Tongue (tissue), 2 donors: Measurements from ENCODE around the gene NAT14. TPM values are rescaled to one million over a fixed set of nuclear protein-coding genes. Genes with fewer than 3 reads are reported as not detected.
"Not testable (repeated sequence)": the region's sequence is repeated elsewhere in the genome, so short reads cannot be mapped to it uniquely, and the experiment has no call there.

Experiments
- DNase-seq: peaks from one replicate; pipeline ENCODE4 v3.0.0-alpha.2; 2015
- total RNA-seq: library from RNA; depleted of rRNA; stranded (reverse); fragments of >200 nt; gene quantifications from one replicate; pipeline ENCODE4 v1.2.3, GENCODE V29; 2014

Gene NAT14, protein sequence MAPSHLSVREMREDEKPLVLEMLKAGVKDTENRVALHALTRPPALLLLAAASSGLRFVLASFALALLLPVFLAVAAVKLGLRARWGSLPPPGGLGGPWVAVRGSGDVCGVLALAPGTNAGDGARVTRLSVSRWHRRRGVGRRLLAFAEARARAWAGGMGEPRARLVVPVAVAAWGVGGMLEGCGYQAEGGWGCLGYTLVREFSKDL
- total RNA-seq: 12.0 TPM

DNA sequence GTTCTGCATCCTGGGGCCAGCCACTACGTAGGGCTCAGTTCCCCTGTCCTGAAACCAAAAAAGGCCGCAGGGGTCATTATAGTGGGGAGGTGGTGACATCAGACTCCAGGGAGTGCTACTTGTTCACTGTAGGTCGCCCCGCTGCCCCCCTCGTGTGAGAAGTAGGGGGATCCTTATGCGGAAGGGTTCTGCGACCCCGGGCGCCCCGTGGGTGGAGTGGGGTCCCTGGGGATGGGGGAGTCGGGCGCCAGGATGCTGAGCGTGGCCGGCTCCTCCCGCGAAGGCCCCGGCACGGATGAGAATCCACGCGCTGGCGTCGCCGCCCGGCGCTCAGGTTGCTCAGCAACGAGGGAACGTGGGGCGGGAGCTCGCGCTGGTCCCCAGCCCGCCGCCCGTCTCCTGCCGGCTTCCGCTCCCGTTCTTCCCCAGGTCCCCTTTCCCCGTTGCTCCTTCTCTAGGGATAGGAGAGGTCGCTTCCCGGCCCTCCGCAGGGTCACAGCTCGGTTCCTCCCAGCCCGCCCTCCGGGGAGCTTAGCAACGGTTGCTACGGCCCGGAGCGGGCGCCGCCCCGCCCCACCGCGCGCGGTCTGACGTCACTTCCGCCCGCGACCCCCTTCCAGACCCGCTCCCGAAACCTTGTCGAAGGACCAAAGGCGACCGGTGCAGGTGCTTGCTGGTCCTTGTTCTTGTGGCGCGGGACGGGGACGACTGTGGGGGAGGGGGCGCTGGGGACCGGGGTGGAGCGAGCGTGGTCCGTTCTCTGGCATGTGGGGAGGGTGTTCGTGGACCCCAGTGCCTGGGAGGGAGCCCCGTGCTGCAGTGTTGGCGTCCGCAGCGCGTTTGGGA, at the start of gene NAT14:
Gene NAT14 (plus strand): TSS at position 596 of the 846 bp plus-strand sequence. CDS start 521 bp downstream, outside the sequence.
- DNase-seq: peak; percentile 86

DNA sequence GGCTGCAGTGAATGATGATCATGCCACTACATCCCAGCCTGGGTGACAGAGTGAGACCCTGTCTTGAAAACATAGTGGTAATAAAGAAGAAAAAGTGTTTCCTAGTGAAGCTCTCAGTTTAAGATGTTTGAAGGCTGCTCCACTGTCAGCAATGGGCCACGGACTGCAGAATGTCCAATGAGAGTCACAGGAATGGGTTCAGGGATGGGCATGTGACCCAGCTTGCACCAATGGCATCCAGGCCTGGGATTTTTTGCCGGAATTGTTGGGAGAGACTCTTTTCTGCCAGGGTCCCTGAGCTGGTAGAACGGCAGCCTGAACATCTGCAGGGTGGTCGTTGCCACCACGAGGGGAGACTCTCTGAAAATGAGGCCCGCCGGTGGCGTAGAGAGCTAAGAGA, 48.1 kb upstream of the NAT14 start:
- DNase-seq: no peak

DNA sequence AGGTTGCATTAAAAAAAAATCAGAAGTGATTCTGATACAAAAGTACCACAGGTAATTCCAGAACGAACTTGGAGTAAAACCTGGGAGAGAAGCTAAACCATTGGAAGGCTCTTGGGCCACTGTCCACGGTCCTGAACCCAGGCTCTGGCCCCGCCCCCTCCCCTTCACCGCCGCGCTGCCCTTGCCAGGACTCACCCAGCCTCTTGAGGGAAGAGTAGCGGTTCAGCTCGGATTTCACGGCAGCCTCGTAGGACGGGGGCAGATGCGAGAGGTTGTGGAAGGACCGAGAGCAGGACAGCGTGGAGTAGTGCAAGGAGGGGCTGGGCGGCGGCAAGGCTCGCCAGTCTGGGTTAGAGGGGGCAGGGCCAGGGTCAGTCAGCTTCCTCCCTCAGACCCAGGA, 47.6 kb upstream of the NAT14 start:
- peak; percentile 86 for DNase-seq

DNA sequence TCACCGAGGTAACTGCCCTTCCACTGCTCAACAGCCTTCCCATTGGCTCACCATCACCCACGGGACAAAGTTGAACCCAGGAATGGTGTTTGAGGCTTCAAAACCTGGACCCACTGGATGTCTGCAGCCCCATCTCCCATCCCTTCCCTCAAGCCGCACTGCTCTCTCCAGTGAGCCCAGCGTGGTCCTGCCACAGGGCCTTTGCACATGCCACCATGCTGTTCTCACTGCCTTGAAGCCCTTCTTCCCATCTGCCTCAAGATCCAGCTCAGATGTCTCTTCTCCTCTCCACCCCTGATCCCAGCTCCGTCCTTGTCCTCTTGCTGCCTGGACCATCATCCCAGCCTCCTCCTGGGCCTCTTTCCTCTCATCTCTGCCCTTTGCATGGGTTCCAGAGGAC, 45.9 kb upstream of the NAT14 start:
- no peak for DNase-seq

- DNase-seq: no peak
These were observed 44.4 kb upstream of the NAT14 start for GRCh38 chr19:55440411-55441105.

DNA sequence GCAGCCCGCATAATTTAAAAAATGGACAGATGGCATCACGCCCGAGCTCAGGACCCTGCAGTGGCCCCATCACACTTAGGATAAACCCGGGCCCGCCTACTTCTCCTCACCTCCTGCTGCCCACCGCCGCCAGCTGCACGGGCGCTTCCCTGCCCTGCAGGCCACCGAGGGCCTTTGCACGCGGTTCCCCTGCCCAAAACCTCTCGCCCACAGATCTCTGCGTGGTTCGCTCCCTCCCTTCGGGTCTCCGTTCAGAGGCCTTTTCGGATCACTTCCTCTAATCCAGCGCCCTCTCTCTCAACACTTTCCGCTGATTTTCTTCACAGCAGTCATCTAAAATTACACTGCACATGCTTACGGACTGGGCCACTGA, 43.7 kb upstream of the NAT14 start:
- DNase-seq: no peak

DNA sequence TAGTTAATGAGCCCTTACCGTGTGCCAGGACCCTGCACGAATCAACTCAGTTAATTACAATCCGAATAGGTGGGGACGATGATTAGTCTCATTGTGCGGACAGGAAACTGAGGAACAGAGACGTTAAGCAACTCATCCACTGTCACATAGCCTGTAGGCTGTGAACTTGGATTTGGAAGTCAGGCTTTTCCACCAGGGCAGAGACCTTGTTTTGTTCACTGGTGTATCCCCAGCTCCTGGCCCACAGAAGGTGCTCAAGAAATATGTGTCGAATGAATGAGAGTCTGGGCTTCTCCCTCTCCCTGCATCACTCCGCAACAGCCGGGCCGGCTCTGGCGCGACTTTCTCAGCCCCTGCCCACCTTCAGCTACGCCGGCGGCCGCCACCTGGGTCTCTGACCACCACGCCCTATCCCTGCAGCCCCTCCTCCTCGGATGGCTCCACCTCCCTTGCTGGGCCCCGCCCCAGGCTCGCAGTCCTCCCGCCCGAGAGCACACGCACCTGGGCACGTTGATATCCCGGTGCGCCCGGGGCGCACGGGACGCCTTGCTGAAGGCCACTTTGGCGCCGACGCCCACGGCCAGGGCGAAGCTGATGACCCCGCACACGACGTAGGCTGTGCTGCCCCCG, 43.2 kb upstream of the NAT14 start:
- DNase-seq: no peak

DNA sequence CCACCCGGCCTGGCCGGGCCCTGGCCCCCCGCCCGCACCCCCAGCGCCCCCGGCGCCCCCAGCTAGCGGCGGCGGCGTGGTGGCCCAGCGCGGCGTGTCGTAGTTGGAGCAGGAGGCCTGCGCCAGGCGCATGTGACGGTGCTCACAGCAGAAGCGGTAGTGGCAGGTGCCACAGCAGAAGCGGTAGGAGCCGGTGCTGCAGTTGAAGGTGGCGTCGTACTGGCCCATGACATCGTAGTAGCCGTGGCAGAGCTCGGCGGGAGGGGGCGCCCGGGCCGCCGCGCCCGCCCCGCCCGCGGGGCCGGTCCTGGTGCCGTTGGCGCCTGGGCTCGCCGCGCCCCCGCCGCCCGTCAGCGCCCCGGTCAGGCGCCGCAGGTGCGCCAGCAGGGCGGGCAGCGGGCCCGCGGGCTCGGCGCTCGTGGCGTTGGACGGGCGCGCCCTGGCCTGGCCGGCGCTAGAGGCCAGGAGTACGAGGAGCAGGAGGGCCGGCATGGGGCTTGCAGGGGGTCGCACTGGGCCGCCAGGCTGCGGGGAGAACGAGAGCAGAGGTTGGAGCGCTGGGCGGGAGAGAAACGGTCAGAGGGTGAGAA, 42.5 kb upstream of the NAT14 start:
- DNase-seq: no peak

GRCh38 chr19:55443045-55443823, 41.8 kb upstream of the NAT14 start, which contains the start of gene SHISA7:
Gene SHISA7, minus strand, starts transcription at chr19:55443300. Its CDS starts 437 bp downstream, at chr19:55442863.
- DNase-seq: no peak

DNA sequence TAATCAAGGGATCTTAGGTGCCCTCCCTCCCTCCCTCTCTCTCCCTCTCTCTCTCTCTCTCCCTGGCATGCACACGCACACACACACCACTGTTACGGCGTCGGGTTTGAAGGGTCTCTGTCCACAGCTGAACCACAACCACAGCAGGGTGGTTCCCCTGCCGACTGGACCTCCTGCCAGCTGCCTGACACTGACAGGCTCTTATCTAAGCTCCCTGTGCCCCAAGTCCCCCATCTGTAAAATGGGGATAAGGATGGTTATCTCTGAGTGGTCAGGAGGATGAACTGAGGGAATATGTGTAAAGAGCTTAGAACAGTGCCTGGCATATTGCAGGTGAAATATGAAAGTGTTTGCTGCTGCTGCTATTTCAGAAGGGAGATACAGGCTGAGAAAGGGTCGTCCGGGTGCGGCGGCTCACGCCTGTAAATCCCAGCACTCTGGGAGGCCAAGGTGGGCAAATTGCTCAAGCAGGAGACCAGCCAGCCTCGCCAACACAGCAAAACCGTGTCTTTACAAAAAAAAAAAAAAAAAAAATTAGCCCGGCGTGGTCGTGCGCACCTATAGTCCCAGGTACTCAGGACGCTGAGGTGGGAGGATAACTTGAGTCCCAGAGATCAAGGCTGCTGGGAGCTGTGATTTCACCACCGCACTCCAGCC, 41.0 kb upstream of the NAT14 start:
- DNase-seq: no peak

- no peak for DNase-seq
These were observed 40.3 kb upstream of the NAT14 start for GRCh38 chr19:55444646-55445045.

- no peak for DNase-seq
These were observed 38.9 kb upstream of the NAT14 start for GRCh38 chr19:55446060-55446459.

GRCh38 chr19:55447421-55448174, 37.4 kb upstream of the NAT14 start:
- peak; percentile 64 for DNase-seq

- DNase-seq: not testable (repeated sequence)
These were observed 36.9 kb upstream of the NAT14 start for GRCh38 chr19:55448175-55448490.

DNA sequence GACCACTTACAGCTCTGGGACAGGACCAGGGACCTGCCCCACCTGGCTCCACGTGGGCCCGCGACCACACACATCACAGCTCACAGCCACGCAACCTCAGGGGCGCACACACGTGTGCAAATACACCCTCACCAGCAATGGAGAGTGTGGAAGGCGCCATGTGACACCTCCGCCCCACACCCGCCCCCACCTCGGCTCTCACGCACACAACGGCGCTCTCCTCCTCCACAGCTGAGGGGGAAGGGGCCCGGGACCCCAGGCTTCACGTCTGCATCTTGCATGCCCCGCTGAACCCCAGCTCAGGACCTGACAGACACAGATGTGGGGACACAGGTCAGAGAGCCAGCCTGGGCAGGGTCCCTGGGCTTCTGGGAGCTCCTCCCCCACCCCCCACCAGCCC, 35.5 kb upstream of the NAT14 start:
- no peak for DNase-seq

DNA sequence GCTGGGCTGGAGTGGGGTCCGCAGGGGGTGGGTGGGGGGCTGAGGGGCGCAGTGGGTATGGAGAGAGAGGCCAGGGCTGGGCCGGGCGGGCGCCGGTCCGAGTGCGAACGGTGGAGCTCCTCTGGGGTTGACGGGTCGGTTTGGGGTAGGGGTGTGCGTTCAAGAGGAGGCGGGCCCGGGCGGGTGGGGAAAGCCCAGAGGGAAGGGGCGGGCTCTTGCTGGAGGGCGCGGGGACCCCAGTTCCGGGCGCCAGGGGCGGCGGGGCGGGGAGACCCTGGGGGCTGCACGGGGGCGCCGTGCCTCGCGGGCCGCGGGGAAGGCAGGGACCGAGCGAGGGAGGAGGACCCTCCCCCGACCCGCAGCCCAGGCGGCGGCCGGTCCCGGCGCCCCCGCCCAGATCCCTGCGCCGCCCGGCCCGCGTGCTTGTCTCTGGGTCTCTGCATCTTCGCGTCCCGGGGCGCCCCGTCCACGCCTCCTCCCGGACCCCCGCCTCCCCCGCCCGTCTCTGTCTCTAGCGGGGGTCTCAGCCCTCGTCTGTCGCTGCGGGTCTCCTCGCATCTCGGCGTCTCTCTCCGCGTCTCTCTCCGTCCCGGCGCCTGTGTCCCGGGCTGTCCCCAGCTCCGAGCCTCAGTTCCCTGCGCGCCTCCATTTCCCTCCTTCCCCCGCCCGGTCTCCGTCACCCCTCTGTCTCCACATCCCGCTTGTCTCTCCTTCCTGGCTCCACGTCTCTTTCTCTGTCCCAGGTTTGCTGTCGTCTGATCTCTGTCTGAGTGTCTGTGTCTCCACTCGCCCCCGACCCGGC, 33.6 kb upstream of the NAT14 start:
- DNase-seq: no peak

DNA sequence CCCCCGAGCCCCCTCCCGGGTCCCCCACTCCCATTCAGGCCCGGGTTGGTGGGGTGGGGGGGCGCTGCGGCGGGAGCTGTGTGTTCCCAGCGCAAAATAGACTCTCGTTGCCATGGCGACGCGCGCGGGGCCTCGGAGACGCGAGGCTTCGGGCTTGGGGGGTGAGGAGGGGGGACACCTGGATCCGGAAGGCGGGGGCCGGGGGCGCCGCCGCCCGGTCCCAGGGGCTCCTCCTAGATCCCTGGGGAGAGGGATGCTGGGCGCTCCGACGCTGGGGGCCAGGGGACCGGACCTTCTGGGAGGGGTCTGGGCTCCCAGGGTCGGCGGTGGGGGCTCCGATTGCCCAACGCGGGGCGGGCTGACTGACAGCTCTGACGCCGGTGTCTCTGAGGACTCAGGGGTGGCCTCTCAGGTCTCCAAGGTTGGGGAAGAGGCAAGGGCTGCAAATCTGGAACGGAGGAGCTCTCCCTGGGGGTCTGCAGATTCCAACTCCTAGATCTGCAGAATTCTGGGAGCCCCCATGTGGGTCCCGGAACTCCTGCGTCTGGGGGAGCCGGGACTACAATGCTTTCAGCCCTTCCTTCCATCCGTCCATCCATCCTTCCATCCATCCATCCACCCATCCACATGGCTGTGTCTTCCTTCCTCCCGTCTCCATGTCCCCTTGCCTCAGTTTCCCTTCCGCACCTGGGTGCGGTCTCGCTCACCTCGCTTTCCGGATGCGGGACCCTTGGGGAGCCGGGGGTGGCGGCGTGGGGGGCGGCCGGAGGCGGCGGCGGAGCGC, 32.8 kb upstream of the NAT14 start:
- DNase-seq: peak; percentile 54

DNA sequence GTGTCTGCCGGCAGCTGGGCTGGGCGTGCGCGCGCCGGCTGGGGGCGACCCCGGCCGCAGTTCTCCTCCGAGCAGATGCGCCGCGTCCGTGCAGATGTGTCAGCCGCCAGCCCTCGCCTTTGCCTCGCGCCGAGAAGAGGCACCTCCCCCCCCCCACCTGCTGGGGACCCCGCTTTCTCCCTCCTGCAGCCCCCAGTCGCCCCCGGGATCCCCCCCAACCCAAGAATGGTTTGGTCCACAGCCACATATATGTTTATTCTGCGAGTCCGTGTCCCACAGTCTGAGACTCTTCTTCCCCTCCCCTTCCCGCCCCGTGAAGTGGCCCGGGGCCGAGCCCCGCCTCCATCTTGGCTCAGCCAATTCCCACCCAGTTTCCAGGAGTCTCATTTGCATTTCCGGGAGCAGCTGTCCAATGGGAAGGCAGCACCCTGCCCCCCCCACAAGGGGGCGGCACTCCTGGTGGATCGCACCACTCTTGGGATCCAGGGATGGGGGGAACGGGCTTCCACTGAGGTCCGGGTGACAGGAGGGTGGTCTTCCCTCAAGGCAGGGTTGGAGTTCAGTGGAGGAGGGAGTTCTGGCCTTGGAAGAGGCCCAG, 32.1 kb upstream of the NAT14 start:
- DNase-seq: peak; percentile 96
